BLaER1 treated with 17β-estradiol and CSF1 and Interleukin-3, amounts not matched to agents 10 nM and 100 nM (cell line): ENCODE data around the gene TRIM8.

Experiments used
- H3K27ac ChIP-seq, 11 experiments: shearing (Covaris generic); formaldehyde crosslinking; 2 replicates each; pipeline ENCODE4 v1.8.1; 2022
- H3K27me3 ChIP-seq, 11 experiments: shearing (Covaris generic); formaldehyde crosslinking; 2 replicates each; pipeline ENCODE4 v1.8.1; 2022
- H3K36me3 ChIP-seq, 11 experiments: shearing (Covaris generic); formaldehyde crosslinking; 2 replicates each; pipeline ENCODE4 v1.8.1; 2022
- H3K4me1 ChIP-seq, 10 experiments: shearing (Covaris generic); formaldehyde crosslinking; 2 replicates each; pipeline ENCODE4 v1.8.1; 2022
- H3K4me2 ChIP-seq, 11 experiments: shearing (Covaris generic); formaldehyde crosslinking; 2 replicates each; pipeline ENCODE4 v1.8.1; 2022
- H3K4me3 ChIP-seq, 10 experiments: shearing (Covaris generic); formaldehyde crosslinking; 2 replicates each; pipeline ENCODE4 v1.8.1; 2022
- H3K9ac ChIP-seq, 11 experiments: shearing (Covaris generic); formaldehyde crosslinking; 2 replicates each; pipeline ENCODE4 v1.8.1; 2022
- H3K9me3 ChIP-seq, 11 experiments: shearing (Covaris generic); formaldehyde crosslinking; replicated peaks in 1 of 11; 2 replicates each; pipeline ENCODE4 v1.8.1; 2022
- H4K20me1 ChIP-seq, 11 experiments: shearing (Covaris generic); formaldehyde crosslinking; 2 replicates each; pipeline ENCODE4 v1.8.1; 2022
- Cebpa-rat ChIP-seq, 11 experiments: shearing (Covaris generic); IDR thresholded peaks; 2 replicates each; pipeline ENCODE4 v1.8.1; 2022

Gene TRIM8

DNA sequence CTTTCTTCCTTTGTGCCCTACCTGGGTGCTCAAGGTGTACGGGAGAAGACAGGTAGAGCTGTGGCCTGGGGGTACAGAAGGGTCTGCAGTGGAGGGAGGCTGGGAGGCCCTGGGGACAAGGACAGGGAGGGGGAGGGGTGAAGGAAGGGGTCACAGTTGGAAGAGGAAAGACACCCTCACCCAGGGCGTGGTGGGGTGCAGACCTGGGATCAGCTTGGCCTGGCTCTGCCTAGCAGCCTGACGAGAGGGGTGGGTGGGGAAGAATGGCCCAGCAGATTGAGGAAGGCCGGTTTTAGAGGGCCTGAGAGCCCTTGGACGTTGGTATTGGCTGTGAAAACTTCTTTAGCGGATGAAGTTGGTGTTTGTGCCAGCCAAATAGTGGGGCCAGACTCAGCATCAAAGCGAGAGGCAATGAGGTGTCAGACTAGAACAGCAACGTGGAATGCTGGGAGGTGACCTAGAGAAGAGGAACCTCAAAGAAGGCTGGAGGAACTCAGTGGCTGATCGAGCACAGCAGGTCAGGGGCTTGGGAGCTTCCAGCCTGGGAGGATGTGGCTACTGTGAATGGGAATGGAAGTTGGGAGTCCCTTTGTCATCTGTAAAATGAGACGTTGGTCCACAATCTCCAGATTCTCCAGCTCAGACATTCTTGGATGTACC, 18.1 kb upstream of the TRIM8 start:
- H3K27ac ChIP-seq, result no peak overlapping the region
- H3K27me3 ChIP-seq, result no peaks in the 10 kb centered on the region
- peaks cover 79 to 96% (median 90%) of the 10 kb centered on the region in 10 experiments for H3K4me1 ChIP-seq
- no peak for TF ChIP-seq Cebpa-rat (IDR thresholded peaks at IDR 0.05)
- H3K9me3 ChIP-seq, result peaks cover 0 to 15% (median 3%) of the 10 kb centered on the region in 11 experiments; a peak in 6 of 22 replicates
- no peaks in the 10 kb centered on the region for H4K20me1 ChIP-seq
- H3K4me3 ChIP-seq, result no peak overlapping the region
- peaks cover 0 to 24% (median 11%) of the 10 kb centered on the region in 11 experiments; a peak in 13 of 22 replicates for H3K36me3 ChIP-seq
- no peak overlapping the region for H3K9ac ChIP-seq
- H3K4me2 ChIP-seq, result peak overlapping the region; percentile 45 to 87 (median 69)

DNA sequence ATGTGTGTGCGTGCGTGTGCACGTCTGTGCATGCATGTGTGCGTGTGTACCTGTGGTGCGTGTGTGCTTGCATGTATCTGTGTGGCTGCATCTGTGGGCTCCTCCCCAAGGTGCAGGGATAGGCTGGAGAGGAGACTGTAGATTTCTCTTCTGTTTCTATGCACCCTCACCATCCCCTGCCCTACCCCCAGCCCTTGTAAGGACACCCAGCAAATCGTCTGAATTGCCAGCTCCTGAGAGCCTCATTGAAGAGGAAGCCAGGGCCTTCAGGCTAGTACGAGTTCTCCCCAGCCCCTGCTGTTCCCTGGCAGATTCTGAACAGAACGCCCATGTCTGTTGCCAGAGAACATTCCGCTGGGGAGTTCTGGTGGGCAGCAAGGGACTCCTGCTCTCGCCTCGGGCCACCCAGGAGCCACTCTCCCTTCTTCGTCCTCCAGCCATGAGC, 17.0 kb upstream of the TRIM8 start:
- Histone ChIP-seq H3K9ac (peak overlapping the region in 6 of 11 experiments; percentile 4 to 47 (median 11); a peak in 4 of 22 replicates), H3K4me2 (peak overlapping the region; percentile 72 to 88 (median 81); a peak in 18 of 22 replicates), H4K20me1 (no peaks in the 10 kb centered on the region; a peak in 1 of 22 replicates), H3K27me3 (no peaks in the 10 kb centered on the region), H3K9me3 (peaks cover 0 to 15% (median 3%) of the 10 kb centered on the region in 11 experiments; a peak in 6 of 22 replicates), H3K4me1 (peaks cover 79 to 96% (median 90%) of the 10 kb centered on the region in 10 experiments), H3K36me3 (peaks cover 0 to 36% (median 17%) of the 10 kb centered on the region in 11 experiments; a peak in 12 of 22 replicates), H3K27ac (peak overlapping the region in 6 of 11 experiments; percentile 0 to 56 (median 42); a peak in 7 of 22 replicates), H3K4me3 (no peak overlapping the region)
- no peak for TF ChIP-seq Cebpa-rat (IDR thresholded peaks at IDR 0.05)

DNA sequence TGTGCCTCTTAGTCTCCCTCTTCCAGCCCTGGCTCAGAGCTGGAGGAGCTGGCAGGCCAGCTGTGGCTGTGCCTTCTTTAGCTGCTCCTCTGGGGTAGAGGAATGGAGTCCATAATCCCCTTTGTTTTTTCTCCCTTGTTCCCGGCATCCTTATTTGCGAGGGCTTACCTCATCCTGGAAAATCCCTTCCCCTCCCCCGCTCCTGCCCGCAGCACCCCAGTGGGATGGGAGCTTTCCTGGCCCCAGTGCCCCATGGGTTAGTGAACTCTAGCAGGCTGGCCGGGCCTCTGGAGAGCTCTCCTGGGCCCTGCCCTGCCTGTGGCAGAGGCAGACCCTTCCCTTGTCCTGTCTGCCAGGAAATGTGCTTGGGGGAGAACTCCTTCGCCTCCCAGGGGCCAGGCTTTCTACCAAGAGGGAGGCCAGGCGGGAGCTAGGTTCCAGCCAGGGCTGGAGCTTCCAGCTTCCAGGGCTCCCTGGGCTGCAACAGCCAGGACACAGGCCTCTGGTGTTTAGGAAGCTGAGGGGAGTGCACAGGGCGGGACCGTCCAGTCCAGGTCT, 16.5 kb upstream of the TRIM8 start:
- no peak for TF ChIP-seq Cebpa-rat (IDR thresholded peaks at IDR 0.05)
- H3K27me3 ChIP-seq, result no peaks in the 10 kb centered on the region
- peak overlapping the region in 9 of 11 experiments; percentile 4 to 47 (median 12); a peak in 7 of 22 replicates for H3K9ac ChIP-seq
- peaks cover 0 to 1% (median 0%) of the 10 kb centered on the region in 11 experiments; a peak in 2 of 22 replicates for H4K20me1 ChIP-seq
- H3K4me1 ChIP-seq, result peaks cover 84 to 96% (median 90%) of the 10 kb centered on the region in 10 experiments
- peak overlapping the region; percentile 72 to 88 (median 81); a peak in 20 of 22 replicates for H3K4me2 ChIP-seq
- H3K27ac ChIP-seq, result peak overlapping the region in 9 of 11 experiments; percentile 11 to 56 (median 38); a peak in 13 of 22 replicates
- peaks cover 0 to 15% (median 3%) of the 10 kb centered on the region in 11 experiments; a peak in 6 of 22 replicates for H3K9me3 ChIP-seq
- peaks cover 0 to 36% (median 17%) of the 10 kb centered on the region in 11 experiments; a peak in 12 of 22 replicates for H3K36me3 ChIP-seq
- H3K4me3 ChIP-seq, result no peak overlapping the region

DNA sequence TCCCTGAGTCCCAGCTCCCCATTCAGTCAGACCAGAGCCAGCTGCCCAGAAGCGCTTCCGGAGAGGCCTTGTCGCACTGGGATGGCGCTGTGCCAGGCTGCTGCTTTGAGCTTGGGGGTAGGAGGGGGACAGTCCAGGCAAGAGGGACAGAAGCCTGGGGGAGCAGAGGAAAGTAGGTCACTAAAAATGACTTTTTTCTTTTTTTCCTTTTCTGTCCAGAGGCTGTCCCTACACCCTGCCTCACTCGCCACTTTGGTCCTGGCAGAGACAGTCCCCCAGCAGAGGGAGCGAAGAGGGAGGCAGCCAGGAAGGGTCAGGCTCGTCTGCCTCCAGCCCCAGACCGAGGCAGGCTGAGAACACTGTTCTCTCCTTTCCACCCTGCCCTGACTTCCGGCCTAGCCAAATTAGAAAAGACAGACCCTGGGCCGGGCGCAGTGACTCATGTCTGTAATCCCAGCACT, 15.8 kb upstream of the TRIM8 start:
- Histone ChIP-seq H3K27ac (peak overlapping the region in 8 of 11 experiments; percentile 6 to 56 (median 30); a peak in 11 of 22 replicates), H3K9me3 (peaks cover 0 to 9% (median 3%) of the 10 kb centered on the region in 11 experiments; a peak in 6 of 22 replicates), H3K9ac (peak overlapping the region in 7 of 11 experiments; percentile 4 to 47 (median 32); a peak in 6 of 22 replicates)

DNA sequence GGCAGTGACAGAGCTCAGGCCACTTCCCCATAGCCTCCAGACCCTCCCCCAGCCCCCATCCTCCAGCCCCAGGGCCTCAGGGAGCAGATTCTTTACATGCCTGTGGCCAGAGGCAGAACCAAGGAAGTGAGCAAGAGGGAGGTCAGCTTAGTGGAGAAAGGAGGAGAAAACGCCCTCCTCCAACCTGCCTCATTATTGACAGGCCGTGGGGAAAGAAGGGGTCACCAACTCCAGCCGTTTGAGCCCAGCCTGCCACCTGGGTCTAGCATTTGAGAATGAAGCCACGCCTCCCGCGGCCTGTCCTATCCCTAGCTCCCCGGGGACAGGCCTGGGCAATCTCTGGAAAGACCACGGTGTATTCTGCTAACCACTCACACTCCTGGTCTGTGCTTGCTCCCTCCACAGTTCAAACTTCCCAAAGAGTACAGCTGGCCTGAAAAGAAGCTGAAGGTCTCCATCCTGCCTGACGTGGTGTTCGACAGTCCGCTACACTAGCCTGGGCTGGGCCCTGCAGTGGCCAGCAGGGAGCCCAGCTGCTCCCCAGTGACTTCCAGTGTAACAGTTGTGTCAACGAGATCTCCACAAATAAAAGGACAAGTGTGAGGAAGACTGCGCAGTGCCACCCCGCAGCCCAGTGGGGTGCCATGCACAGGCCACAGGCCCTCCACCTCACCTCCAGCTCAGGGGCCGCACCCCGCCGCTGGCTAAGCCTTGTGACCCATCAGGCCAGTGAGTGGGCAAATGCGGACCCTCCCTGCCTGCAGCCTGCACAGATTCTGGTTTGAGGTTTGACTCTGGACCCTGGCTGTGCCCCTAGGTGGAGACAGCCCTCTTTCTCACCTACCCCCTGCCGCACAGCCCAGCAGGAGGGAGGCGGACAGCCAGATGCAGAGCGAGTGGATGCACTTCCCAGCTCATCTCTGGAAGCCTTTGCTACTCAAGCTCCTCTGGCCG, 14.3 kb upstream of the TRIM8 start:
- Histone ChIP-seq H3K27me3 (no peaks in the 10 kb centered on the region), H3K9ac (peak overlapping the region in 8 of 11 experiments; percentile 1 to 50 (median 32); a peak in 10 of 22 replicates), H3K4me1 (peaks cover 95 to 100% (median 100%) of the 10 kb centered on the region in 10 experiments), H3K36me3 (peaks cover 0 to 28% (median 16%) of the 10 kb centered on the region in 11 experiments; a peak in 12 of 22 replicates), H3K9me3 (no peaks in the 10 kb centered on the region), H4K20me1 (peaks cover 0 to 5% (median 0%) of the 10 kb centered on the region in 11 experiments; a peak in 2 of 22 replicates), H3K4me3 (no peak overlapping the region), H3K27ac (peak overlapping the region in 10 of 11 experiments; percentile 13 to 66 (median 38); a peak in 17 of 22 replicates), H3K4me2 (peak overlapping the region; percentile 72 to 88 (median 81))
- TF ChIP-seq Cebpa-rat (IDR thresholded peaks at IDR 0.05), result no peak

More for the DNA sequence above, 15.8 kb upstream of the TRIM8 start:
- Histone ChIP-seq H3K36me3 (peaks cover 0 to 32% (median 17%) of the 10 kb centered on the region in 11 experiments; a peak in 12 of 22 replicates), H3K4me3 (no peak overlapping the region), H4K20me1 (peaks cover 0 to 5% (median 0%) of the 10 kb centered on the region in 11 experiments; a peak in 2 of 22 replicates), H3K4me2 (peak overlapping the region; percentile 72 to 88 (median 81); a peak in 21 of 22 replicates), H3K27me3 (no peaks in the 10 kb centered on the region), H3K4me1 (peaks cover 89 to 97% (median 93%) of the 10 kb centered on the region in 10 experiments)
- no peak for TF ChIP-seq Cebpa-rat (IDR thresholded peaks at IDR 0.05)

DNA sequence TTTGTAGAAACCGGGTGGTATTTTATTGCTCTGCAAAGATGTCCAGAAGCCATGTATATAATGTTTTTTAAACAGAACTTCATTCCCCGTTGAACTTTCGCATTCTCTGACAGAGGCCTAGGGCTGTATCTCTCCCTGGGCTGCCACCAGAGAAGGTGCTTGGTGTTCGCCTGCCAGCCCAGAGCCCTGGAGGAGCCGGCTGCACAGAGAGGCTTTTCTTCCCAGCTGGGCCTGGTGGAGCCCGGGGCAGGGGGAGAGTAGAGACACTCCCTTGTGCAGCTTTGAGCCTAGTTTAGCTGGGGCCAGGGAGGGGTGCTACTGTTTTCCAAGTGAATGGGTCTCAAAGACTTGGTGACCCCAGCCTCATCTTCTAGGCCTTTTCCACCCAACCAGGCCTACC, 13.6 kb upstream of the TRIM8 start:
- H3K4me2 ChIP-seq, result peak overlapping the region in 7 of 11 experiments; percentile 77 to 89 (median 86); a peak in 10 of 22 replicates
- peaks cover 95 to 100% (median 100%) of the 10 kb centered on the region in 10 experiments for H3K4me1 ChIP-seq
- H3K27ac ChIP-seq, result peak overlapping the region in 4 of 11 experiments; percentile 13 to 34 (median 18); a peak in 1 of 22 replicates

DNA sequence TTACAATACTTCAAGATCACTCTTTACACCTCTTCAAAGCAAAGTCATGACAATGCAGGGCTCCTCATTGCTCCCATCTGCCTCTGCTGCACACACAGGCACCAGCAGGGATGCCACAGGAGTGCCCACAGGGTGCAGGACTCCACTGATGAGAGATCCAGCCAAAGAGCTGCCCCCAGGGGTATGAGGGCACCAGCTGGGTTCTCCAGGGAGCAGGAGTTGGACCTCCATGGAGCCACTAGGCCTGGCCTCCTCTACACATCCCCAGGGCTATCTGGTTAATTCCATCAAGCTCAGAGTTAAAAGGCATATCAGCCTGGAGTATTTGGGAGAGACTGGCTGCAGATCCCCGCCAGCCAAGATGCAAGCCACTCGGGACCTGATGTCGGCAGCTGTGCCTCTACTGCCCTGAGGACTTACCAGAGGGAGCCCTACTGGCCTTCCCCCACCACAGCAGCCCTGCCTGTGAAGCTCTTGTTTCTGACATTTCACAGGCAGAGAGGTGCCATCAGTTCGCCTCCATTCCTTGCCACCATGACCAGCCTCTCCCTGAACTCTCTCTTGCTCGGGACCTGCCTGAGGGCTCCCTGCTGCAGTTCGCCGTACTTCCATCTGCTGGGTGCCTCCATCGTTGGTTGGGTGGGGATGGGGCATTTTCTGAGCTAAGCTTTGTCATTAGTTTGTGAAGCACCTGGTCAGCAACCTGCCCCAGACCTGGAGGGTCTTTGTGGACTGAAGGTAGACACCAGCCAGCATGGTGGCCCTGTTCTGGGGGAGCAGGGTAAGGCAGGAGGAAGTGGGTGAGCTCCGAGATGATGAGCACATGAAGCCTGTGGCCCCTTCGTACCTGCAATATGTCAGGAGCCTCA, 12.5 kb upstream of the TRIM8 start:
- H3K9me3 ChIP-seq, result no peaks in the 10 kb centered on the region
- no peaks in the 10 kb centered on the region for H3K27me3 ChIP-seq
- peak overlapping the region; percentile 65 to 89 (median 79); a peak in 20 of 22 replicates for H3K4me2 ChIP-seq
- H3K27ac ChIP-seq, result peak overlapping the region in 8 of 11 experiments; percentile 34 to 82 (median 68); a peak in 11 of 22 replicates
- TF ChIP-seq Cebpa-rat (IDR thresholded peaks at IDR 0.05), result no peak
- peaks cover 0 to 5% (median 0%) of the 10 kb centered on the region in 11 experiments; a peak in 2 of 22 replicates for H4K20me1 ChIP-seq
- H3K36me3 ChIP-seq, result peaks cover 0 to 28% (median 16%) of the 10 kb centered on the region in 11 experiments; a peak in 12 of 22 replicates
- H3K4me1 ChIP-seq, result peaks cover 91 to 100% (median 95%) of the 10 kb centered on the region in 10 experiments
- peak overlapping the region in 1 of 10 experiments; percentile 51; a peak in 2 of 20 replicates for H3K4me3 ChIP-seq
- peak overlapping the region in 3 of 11 experiments; percentile 56 to 65 (median 62); a peak in 6 of 22 replicates for H3K9ac ChIP-seq

More for the DNA sequence above, 13.6 kb upstream of the TRIM8 start:
- H3K9ac ChIP-seq, result no peak overlapping the region; a peak in 1 of 22 replicates
- no peaks in the 10 kb centered on the region for H3K9me3 ChIP-seq
- H4K20me1 ChIP-seq, result peaks cover 0 to 5% (median 0%) of the 10 kb centered on the region in 11 experiments; a peak in 2 of 22 replicates
- H3K4me3 ChIP-seq, result no peak overlapping the region
- H3K27me3 ChIP-seq, result no peaks in the 10 kb centered on the region
- H3K36me3 ChIP-seq, result peaks cover 0 to 28% (median 16%) of the 10 kb centered on the region in 11 experiments; a peak in 12 of 22 replicates
- TF ChIP-seq Cebpa-rat (IDR thresholded peaks at IDR 0.05), result no peak
